MM.1S (cell line): Measurements from ENCODE around the gene NINJ2.

Experiments used
- DNase-seq: peaks from one replicate; pipeline ENCODE4 v3.0.0-alpha.2; 2015
- H2AFZ ChIP-seq: fragments of 300-600 bp; sonication (generic); 2 replicates; pipeline ENCODE4 v1.6.0; 2016; ENCODE audit warnings: antibody characterized with exemption, low read length
- H3F3A ChIP-seq: fragments of 300-600 bp; sonication (generic); 2 replicates; pipeline ENCODE4 v1.6.1; 2016; ENCODE audit warnings: mild to moderate bottlenecking, antibody characterized with exemption, low read length, moderate library complexity, mixed read lengths; ENCODE audit not compliant: insufficient read depth
- H3K27ac ChIP-seq: fragments of 300-600 bp; sonication (generic); 2 replicates; pipeline ENCODE4 v1.5.1; 2016; ENCODE audit warnings: mild to moderate bottlenecking, low read length
- H3K27me3 ChIP-seq: fragments of 300-600 bp; sonication (generic); replicated peaks from 2 replicates; pipeline ENCODE4 v1.6.0; 2016; ENCODE audit warnings: low read length; ENCODE audit not compliant: insufficient read depth
- H3K36me3 ChIP-seq: fragments of 300-600 bp; sonication (generic); replicated peaks from 2 replicates; pipeline ENCODE4 v1.6.1; 2016; ENCODE audit warnings: mild to moderate bottlenecking, low read length, mixed read lengths; ENCODE audit not compliant: insufficient read depth
- H3K4me1 ChIP-seq: fragments of 300-600 bp; sonication (generic); 2 replicates; pipeline ENCODE4 v1.6.1; 2016; ENCODE audit warnings: low read length, mixed read lengths
- H3K4me2 ChIP-seq: fragments of 300-600 bp; sonication (generic); 2 replicates; pipeline ENCODE4 v1.6.0; 2016; ENCODE audit warnings: low read depth, low read length
- H3K4me3 ChIP-seq: fragments of 300-600 bp; sonication (generic); 2 replicates; pipeline ENCODE4 v1.5.1; 2016; ENCODE audit warnings: low read length, mixed read lengths
- H3K79me2 ChIP-seq: fragments of 300-600 bp; sonication (generic); 2 replicates; pipeline ENCODE4 v1.6.1; 2016; ENCODE audit warnings: mixed run types, low read length, mixed read lengths
- H3K9ac ChIP-seq: fragments of 300-600 bp; sonication (generic); 2 replicates; pipeline ENCODE4 v1.6.1; 2016; ENCODE audit warnings: low read length, mixed read lengths
- H3K9me2 ChIP-seq: fragments of 300-600 bp; sonication (generic); replicated peaks from 2 replicates; pipeline ENCODE4 v1.6.1; 2016; ENCODE audit warnings: mild to moderate bottlenecking, low read length, mixed read lengths; ENCODE audit not compliant: insufficient read depth
- H3K9me3 ChIP-seq: fragments of 300-600 bp; sonication (generic); replicated peaks from 2 replicates; pipeline ENCODE4 v1.6.1; 2016; ENCODE audit warnings: mild to moderate bottlenecking, low read length, mixed read lengths; ENCODE audit not compliant: insufficient read depth
- H4K20me1 ChIP-seq: fragments of 300-600 bp; sonication (generic); 2 replicates; pipeline ENCODE4 v1.6.1; 2016; ENCODE audit warnings: mild to moderate bottlenecking, low read length, moderate library complexity, mixed read lengths; ENCODE audit not compliant: insufficient read depth
- EZH2 ChIP-seq: fragments of 300-600 bp; sonication (generic); optimal IDR thresholded peaks from 2 replicates; pipeline ENCODE3; 2017; ENCODE audit warnings: low read depth, mild to moderate bottlenecking, antibody characterized with exemption, low read length, mixed read lengths
- EZH2phosphoT487 ChIP-seq: fragments of 300-600 bp; sonication (generic); IDR thresholded peaks from 2 replicates; pipeline ENCODE4 v1.6.1; 2018; ENCODE audit warnings: antibody characterized with exemption, low read length
- TF ChIP-seq, protein P1 (sequence below): fragments of 300-600 bp; sonication (generic); IDR thresholded peaks from 2 replicates; pipeline ENCODE4 v1.5.1; 2016; ENCODE audit warnings: antibody characterized with exemption, low read length, mixed read lengths

NINJ2 gene

DNA sequence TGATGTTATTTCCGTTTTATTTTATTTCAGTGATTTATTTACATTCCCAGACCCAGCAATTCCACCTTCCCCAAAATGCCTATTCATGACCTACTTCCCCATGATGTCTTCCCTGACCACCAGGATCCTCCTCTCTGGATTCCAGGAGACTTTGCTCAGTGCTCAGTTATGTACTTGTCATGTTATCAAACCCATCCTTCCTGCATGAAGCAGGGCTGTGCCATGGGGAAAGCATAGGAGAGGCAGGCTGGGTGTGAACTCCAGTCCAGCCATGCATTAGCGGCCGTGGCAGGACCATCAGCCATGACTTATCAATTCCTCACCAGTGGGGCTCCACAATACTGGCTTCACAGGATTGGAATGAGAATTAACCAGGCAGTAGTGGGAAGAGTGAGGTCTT is 145.7 kb downstream of the NINJ2 start:
- H3K27me3 ChIP-seq, result peaks cover 40% of the 10 kb centered on the region
- no peak overlapping the region for H3K27ac ChIP-seq
- H3K4me3 ChIP-seq, result no peak overlapping the region
- H3F3A ChIP-seq, result no peaks in the 10 kb centered on the region
- TF ChIP-seq, protein P1, sequence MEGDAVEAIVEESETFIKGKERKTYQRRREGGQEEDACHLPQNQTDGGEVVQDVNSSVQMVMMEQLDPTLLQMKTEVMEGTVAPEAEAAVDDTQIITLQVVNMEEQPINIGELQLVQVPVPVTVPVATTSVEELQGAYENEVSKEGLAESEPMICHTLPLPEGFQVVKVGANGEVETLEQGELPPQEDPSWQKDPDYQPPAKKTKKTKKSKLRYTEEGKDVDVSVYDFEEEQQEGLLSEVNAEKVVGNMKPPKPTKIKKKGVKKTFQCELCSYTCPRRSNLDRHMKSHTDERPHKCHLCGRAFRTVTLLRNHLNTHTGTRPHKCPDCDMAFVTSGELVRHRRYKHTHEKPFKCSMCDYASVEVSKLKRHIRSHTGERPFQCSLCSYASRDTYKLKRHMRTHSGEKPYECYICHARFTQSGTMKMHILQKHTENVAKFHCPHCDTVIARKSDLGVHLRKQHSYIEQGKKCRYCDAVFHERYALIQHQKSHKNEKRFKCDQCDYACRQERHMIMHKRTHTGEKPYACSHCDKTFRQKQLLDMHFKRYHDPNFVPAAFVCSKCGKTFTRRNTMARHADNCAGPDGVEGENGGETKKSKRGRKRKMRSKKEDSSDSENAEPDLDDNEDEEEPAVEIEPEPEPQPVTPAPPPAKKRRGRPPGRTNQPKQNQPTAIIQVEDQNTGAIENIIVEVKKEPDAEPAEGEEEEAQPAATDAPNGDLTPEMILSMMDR, result no peak
- TF ChIP-seq EZH2phosphoT487, result no peak
- TF ChIP-seq EZH2, result no peak
- no peak overlapping the region for H2AFZ ChIP-seq
- no peaks in the 10 kb centered on the region for H3K36me3 ChIP-seq
- no peaks in the 10 kb centered on the region for H4K20me1 ChIP-seq
- H3K9me3 ChIP-seq, result no peaks in the 10 kb centered on the region
- no peak overlapping the region for H3K4me2 ChIP-seq
- no peak overlapping the region for H3K9ac ChIP-seq
- no peaks in the 10 kb centered on the region for H3K79me2 ChIP-seq
- no peaks in the 10 kb centered on the region for H3K9me2 ChIP-seq
- no peaks in the 10 kb centered on the region for H3K4me1 ChIP-seq
- DNase-seq, result no peak
